Measurements from ENCODE around the gene VPS13C.

VPS13C gene

DNA sequence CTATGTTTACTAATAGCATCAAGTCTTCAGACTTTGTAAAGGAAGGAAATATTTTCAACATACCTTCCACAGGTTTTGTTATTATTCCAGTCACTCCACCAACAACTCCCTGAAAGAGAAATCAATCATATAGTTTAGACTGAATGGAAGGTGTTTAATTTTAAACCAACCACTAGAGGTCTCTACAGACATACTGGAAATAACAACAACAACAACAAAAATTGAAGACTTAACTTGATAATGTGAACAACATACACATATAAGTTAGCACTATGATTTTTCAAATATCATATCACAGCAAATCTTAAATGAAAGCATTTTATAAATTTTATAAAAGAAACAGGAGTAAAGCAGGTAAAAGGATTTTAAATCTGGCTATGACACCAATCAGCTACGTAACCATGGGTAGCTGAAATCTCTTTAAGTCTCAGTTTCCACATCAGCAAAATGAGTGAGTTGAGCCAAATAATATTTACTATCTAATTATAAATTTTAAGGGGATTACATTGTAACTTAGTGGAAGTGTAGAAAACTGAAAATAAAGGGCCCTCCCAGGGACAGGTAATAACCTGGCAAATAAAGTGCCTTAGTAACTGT, 188.2 kb downstream of the VPS13C start:
- no peak for TF ChIP-seq ZFX (IDR thresholded peaks at IDR 0.05; ENCODE audit: borderline replicate concordance)
- TF ChIP-seq, protein P1, sequence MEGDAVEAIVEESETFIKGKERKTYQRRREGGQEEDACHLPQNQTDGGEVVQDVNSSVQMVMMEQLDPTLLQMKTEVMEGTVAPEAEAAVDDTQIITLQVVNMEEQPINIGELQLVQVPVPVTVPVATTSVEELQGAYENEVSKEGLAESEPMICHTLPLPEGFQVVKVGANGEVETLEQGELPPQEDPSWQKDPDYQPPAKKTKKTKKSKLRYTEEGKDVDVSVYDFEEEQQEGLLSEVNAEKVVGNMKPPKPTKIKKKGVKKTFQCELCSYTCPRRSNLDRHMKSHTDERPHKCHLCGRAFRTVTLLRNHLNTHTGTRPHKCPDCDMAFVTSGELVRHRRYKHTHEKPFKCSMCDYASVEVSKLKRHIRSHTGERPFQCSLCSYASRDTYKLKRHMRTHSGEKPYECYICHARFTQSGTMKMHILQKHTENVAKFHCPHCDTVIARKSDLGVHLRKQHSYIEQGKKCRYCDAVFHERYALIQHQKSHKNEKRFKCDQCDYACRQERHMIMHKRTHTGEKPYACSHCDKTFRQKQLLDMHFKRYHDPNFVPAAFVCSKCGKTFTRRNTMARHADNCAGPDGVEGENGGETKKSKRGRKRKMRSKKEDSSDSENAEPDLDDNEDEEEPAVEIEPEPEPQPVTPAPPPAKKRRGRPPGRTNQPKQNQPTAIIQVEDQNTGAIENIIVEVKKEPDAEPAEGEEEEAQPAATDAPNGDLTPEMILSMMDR (IDR thresholded peaks at IDR 0.05): peak; percentile 81
- H3K27ac ChIP-seq: no peak overlapping the region

DNA sequence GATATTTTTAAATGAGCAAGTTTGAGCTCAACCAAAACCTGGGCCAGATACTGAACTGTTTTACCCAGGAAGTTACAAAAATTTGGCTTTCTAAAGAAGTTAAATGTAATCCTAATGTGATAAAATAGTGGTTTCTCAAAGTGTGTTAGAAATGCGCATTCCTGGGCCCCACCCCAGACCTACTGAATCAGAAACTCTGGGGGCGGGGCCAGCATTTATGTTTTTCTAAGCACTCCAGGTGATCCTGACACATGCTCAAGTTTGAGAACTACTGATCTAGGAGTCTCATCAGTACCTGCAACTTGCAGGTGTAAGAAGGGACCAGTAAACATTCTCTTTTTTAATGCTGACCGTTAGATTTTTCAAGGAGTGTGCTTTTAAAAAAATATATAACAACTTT, 190.6 kb downstream of the VPS13C start:
- H3K27ac ChIP-seq: no peak overlapping the region
- TF ChIP-seq ZFX (IDR thresholded peaks at IDR 0.05; ENCODE audit: borderline replicate concordance): no peak
- TF ChIP-seq, protein P1 (IDR thresholded peaks at IDR 0.05): no peak

DNA sequence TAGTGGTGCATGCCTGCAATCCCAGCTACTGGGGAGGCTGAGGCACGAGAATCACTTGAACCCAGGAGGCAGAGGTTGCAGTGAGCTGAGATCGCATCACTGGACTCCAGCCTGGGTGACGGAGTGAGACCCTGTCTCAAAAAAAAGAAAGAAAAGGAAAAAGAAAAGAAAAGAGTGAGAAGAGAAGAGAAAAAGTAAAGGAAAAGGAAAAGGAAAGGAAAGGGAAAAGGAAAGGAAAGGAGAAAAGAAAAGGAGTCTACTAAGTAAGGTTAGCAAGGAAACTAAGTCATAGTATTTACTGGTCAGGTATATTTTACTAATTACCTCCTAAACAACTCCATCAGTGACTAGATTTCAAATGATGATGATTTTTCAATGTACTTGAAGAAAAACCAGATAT, 198.3 kb downstream of the VPS13C start:
- no peak for TF ChIP-seq ZFX (IDR thresholded peaks at IDR 0.05; ENCODE audit: borderline replicate concordance)

DNA sequence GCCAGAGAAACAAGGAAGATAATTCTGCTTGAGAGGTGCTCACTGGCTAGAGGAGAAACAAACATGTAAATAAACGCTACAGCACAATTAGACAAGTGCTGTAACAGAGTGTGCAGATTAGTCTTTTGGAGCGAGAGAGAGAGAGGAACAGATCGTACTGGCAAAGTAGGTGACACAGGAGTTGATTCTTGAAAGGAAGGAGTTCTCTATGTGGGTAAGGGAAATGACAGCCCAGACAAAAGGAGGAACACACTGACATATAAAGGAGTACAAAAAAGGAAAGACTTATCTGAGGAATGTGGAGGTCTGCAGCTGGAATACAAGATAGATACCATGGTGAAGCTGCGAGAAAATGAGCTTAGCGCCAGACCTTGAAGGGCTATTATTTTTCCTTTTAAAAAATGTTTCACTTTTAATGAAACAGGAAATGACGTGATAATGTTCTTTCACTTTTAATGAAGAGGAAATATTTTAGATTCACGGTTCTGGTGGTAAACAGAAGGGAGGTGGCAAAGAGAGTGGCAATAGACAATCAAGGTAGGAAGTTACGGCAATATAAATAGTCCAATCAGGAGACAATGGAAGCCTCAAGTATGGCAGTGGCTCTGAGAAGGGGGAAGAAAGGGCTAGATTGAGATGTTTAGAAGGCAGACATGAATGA, 202.9 kb downstream of the VPS13C start:
- TF ChIP-seq ZFX (IDR thresholded peaks at IDR 0.05; ENCODE audit: borderline replicate concordance): no peak
- TF ChIP-seq, protein P1 (IDR thresholded peaks at IDR 0.05): no peak
- no peak overlapping the region for H3K27ac ChIP-seq

More for the DNA sequence above, 198.3 kb downstream of the VPS13C start:
- no peak overlapping the region for H3K27ac ChIP-seq

DNA sequence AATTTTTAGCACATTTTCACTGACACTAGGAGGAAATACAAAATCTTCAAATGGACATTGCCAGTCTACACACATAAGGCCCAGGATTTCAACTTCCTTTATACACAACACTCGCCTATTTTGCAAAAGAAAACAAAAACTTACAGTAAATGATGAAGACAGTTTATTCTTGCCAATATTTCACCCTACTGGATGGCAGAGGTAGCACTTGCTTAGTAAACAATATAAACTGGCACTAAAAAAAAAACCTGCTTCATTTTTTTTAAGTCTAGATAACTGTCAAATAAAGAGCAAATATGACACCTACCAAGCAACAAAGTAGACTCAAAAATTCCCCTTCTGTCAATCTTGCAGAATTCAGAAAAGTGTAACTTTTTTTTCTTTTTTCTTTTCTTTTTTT, 204.0 kb downstream of the VPS13C start:
- H3K27ac ChIP-seq: no peak overlapping the region
- no peak for TF ChIP-seq ZFX (IDR thresholded peaks at IDR 0.05; ENCODE audit: borderline replicate concordance)
- TF ChIP-seq, protein P1 (IDR thresholded peaks at IDR 0.05): no peak

DNA sequence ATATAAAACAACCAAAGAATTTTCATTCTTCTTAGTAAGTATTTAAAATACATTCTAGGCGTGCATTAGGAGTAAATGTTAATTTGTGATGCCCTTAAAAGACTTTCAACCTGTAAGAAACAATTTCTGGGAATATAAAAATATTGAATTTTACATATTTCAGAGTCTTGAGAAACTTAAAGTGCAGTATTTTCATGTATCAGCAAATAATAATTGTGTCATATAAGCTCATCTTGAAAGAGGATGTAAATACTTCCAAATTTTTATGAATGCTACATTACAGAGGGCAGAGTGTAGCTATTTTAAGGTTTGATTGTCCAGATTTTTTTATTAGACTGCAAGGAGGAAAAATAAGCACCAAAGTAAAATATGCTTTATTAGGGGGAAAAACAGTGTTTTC, 207.1 kb downstream of the VPS13C start:
- H3K27ac ChIP-seq: no peak overlapping the region
- TF ChIP-seq, protein P1 (IDR thresholded peaks at IDR 0.05): no peak
- no peak for TF ChIP-seq ZFX (IDR thresholded peaks at IDR 0.05; ENCODE audit: borderline replicate concordance)

DNA sequence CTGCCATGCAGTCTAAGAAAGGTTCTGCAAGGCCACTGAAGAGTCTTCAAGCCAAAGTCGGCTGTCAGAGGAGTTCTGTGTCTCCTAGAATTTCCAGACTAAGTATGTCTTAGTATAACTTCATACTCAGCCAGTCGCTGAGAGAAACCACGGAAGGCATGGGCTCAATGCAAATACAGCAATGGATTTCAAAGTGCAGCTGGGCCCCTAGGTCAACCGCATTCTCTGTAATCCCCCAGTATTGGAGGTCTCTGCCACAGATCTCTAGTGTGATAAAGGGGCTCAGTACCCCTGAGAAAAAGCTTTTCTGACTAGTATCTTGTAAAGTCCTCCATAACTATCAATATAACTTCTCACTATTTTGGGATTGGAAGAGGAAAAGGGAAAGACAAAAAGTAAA, 208.3 kb downstream of the VPS13C start:
- TF ChIP-seq, protein P1 (IDR thresholded peaks at IDR 0.05): no peak
- TF ChIP-seq ZFX (IDR thresholded peaks at IDR 0.05; ENCODE audit: borderline replicate concordance): no peak
- no peak overlapping the region for H3K27ac ChIP-seq

Data from 22Rv1 (cell line).